T-helper 2 cell treated with Interferon-gamma antibody and Interleukin-4, amounts not matched to agents 100 ng/mL and 5 ng/mL, for 36 hours (primary cell): ENCODE data around the gene C16orf86. TPM values are rescaled to one million over a fixed set of nuclear protein-coding genes. Genes with fewer than 3 reads are reported as not detected.

Experiments used
- intact Hi-C: fragments of 100-400 bp; cut with micrococcal nuclease; formaldehyde crosslinking; loops from one replicate; pipeline ENCODE4 v1.15.1; 2023
- total RNA-seq: library from RNA; stranded (reverse); gene quantifications from 2 replicates; pipeline ENCODE4 v1.2.3, GENCODE V29; 2022

The C16orf86 gene, protein sequence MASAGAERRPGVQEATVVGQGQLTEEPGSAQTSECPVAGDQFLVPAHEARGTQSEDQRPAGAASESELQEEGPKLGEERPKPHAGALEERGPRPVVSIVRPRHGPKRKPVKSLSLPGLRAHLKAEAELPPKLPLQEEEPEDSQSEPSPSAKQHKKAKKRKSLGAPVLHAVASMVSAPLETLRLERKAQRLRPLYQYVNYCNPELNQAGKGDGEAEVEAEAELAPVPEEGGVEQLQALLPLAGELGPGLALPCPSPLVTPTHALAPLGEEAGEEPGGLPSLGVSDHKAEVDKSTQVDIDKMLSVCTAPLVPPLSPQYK
- total RNA-seq = 0.95 and 1.9 TPM in 2 replicates

GRCh38 chr16:67666559-67667452, at the start of gene C16orf86, which contains the start of gene ENKD1:
Gene C16orf86 (plus strand): TSS chr16:67666814. CDS start chr16:67666971, 157 bp downstream.
Gene ENKD1 (minus strand): TSS chr16:67666750. CDS start chr16:67666442, 308 bp downstream.
- intact Hi-C loops = loop anchor here (2.0 to 10.0 kb wide), 5 partner anchors 52 to 422 kb away; partner anchors contain the start of genes CENPT, DDX28, DUS2 and FHOD1

DNA sequence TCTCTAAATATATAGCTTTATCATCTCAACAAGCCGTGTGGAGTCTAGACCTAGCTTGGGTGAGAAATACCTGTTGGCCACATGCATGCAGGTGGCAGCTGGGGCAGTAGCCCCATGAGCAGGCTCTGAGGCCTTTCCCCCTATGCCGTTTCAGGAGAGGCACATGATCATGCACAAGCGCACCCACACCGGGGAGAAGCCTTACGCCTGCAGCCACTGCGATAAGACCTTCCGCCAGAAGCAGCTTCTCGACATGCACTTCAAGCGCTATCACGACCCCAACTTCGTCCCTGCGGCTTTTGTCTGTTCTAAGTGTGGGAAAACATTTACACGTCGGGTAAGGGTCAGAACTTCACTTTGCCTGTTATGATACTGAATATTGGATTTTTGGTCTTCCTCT, 38.4 kb upstream of the C16orf86 start:
- intact Hi-C loops = no loop called here

GRCh38 chr16:67632415-67633172, 34.0 kb upstream of the C16orf86 start:
- intact Hi-C loops = no loop called here

GRCh38 chr16:67636713-67637112, 29.9 kb upstream of the C16orf86 start:
- intact Hi-C loops = no loop called here

DNA sequence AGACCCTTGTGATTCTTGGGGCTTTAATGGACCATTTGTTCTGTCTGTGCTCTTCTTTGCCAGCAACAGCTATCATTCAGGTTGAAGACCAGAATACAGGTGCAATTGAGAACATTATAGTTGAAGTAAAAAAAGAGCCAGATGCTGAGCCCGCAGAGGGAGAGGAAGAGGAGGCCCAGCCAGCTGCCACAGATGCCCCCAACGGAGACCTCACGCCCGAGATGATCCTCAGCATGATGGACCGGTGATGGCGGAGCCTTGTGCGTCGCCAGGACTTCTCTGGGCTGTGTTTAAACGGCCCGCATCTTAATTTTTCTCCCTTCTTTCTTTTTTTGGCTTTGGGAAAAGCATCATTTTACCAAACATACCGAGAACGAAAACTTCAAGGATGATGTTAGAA, 29.0 kb upstream of the C16orf86 start:
- intact Hi-C loops = no loop called here

DNA sequence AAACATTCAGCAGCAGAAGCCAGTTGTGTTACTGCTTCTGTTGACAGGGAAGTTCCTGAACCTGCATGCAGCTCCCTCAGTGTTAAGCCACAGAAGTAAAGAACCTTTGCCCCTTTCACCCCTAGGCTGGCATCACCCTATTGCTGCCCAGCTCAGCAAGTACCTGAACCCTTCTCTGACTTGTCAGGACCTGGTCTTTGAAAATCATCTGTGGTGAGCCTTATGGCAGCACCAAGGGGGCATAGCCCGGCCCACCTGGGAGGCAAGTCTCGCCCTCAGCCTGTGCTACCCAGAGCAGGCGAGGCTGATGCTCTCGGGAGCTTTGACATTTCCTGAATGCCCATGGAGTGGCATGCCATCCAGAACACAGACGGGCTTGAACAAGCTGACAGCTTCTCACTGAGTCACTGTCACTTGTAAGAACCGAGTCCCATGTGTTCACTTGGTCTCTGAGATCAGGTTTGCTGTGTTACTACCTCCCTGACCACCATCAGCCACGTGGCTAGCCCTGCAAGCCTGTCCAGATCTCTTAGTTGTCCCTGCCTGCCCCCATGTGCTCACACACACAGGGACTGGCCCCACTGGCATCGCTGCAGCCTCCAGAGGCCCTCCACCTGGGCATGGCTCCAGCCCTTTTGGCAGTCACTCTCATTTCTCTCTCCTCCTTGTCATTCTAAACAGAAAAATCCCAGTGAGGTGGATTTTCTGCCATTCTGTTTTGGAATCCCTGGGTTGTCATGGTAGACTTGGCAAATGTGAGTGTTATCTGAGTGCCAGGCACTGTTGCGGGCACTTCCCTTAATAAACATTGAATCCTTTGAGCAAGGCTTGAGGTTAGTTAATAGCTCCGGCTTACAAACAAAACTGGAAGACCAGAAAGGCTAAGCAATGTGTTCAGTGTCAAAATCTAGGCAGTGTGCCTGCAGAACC, 24.6 kb upstream of the C16orf86 start:
- intact Hi-C loops = no loop called here

GRCh38 chr16:67644038-67644437, 22.6 kb upstream of the C16orf86 start:
- intact Hi-C loops = loop anchor here (1.0 to 2.0 kb wide), 2 partner anchors 17 to 123 kb away; partner anchors contain the start of genes ACD and PARD6A

- intact Hi-C loops = loop anchor here (1.0 to 2.0 kb wide), 3 partner anchors 15 to 98 kb away; partner anchors contain the start of genes ACD, CTCF and PARD6A
Measured at GRCh38 chr16:67645397-67646121, 21.1 kb upstream of the C16orf86 start.

- intact Hi-C loops = no loop called here
Measured at GRCh38 chr16:67647111-67647651, 19.4 kb upstream of the C16orf86 start.

DNA sequence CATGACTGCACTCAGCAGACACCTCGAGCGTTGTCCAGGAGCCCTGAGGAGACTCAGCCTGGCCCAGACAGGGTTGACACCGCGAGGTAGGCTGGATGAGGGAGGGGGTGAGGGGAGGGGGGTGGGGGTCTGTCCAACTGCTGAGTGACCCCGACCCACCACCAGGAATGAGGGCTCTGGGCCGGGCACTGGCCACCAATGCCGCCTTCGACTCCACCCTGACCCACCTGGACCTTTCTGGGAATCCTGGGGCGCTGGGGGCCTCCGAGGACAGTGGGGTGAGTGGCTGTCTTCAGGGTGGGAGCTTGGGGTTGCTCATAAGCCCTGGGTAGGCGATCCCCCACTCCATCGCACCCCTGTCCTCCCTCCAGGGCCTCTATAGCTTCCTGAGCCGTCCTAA, 18.9 kb upstream of the C16orf86 start:
- intact Hi-C loops = no loop called here

DNA sequence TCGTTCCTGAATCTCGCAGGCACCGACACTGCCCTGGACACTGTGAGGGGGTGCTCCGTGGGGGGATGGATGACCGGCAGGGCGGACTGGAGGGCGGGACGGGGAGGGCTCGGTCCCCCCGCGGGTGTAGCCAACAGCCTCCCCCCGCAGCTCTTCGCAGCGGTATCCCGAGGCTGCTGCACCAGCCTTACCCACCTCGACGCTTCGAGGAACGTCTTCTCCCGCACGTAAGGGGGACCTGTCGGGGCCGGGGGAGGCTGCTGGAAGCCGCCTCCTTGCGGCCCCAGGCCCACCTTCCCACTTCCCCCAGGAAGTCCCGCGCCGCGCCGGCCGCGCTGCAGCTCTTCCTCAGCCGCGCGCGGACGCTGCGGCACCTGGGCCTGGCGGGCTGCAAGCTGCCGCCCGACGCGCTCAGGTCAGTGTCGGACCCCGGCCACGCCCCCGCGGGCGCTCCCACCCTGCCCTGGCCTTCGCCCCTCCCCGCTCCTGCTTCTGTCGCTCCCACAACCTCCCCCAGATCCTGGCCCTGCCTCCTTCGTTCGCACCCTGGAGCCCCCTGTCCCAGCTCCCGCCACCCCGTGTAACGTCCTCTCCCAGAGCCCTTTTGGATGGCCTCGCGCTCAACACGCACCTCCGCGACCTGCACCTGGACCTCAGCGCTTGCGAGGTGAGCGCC, 18.4 kb upstream of the C16orf86 start:
- intact Hi-C loops = no loop called here

GRCh38 chr16:67648764-67649407, 17.7 kb upstream of the C16orf86 start:
- intact Hi-C loops = no loop called here

DNA sequence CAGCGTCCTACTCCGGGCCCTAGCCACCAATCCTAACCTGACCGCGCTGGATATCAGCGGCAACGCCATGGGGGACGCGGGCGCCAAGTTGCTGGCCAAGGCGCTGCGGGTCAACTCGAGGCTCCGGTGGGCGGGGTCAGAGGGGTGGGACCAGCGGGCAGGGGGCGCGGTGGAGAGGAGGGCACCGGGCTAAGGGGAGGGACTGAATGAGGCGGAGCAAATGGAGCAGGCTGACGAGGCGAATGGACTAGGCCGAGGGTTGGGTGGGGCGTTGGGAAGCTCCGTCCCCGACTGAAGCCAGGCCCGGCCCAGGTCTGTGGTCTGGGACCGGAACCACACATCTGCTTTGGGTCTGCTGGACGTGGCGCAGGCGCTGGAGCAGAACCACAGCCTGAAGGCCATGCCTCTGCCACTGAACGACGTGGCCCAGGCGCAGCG, 17.1 kb upstream of the C16orf86 start:
- intact Hi-C loops = no loop called here

GRCh38 chr16:67650023-67650422, 16.6 kb upstream of the C16orf86 start:
- intact Hi-C loops = no loop called here

DNA sequence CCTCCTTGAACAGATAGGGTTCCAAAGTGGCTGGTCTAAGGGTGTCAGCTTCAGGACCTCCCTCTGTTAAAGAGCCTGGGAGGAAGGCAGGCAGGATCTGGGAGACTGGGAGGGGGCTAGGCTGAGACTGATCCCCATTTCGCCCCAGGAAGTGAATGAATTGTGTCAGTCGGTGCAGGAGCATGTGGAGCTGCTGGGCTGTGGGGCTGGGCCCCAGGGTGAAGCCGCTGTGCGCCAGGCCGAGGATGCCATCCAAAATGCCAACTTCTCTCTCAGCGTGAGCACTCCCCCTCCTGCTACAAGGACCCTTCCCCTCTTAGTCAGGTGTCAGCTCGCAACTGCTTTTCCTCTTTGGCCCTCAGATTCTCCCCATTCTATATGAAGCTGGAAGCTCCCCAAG, 15.6 kb upstream of the C16orf86 start:
- intact Hi-C loops = no loop called here

GRCh38 chr16:67651847-67652246, 14.8 kb upstream of the C16orf86 start:
- intact Hi-C loops = no loop called here

DNA sequence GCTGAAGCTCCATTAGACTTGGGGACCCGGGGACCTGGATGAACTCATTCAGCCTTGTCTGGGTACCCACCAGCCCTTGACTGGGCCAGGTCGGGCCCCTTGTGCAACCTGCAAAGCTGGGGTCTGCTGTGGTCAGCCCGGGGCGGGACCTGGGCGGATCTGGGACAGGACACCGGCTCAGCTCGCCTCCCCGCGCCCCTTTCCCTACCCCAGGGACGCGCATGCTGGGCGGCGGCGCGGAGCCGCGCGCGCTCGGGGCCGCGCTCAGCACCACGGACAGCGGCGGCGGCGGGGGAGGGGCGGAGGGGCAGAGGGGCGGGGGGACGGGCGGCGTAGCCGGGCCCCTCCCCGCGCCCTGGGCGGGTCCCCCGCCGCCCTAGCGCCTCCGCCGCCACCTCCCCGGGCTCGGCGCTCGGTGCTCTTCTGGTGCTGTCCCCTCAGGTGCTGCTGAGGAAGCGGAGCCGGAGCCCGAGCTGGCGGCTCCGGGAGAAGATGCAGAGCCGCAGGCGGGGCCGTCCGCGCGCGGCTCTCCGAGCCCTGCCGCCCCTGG, 14.0 kb upstream of the C16orf86 start:
- intact Hi-C loops = no loop called here
